PFSK-1 (cell line): ENCODE results near the gene C22orf23.

Experiments used
- REST ChIP-seq, 2 experiments: IDR thresholded peaks; 2 replicates each; pipeline versions ENCODE4 v1.6.1 to v1.8.0; 2011 to 2012; ENCODE audit warnings: low read depth in 2 of 2, low read length in 2 of 2, control low read depth in 1 of 2, inconsistent platforms in 1 of 2, mild to moderate bottlenecking in 1 of 2, moderate library complexity in 1 of 2; ENCODE audit not compliant: insufficient read depth in 1 of 2
- SIN3A ChIP-seq: IDR thresholded peaks from 2 replicates; pipeline ENCODE4 v1.6.1; 2012; ENCODE audit warnings: mild to moderate bottlenecking, low read length, moderate library complexity, borderline replicate concordance; ENCODE audit not compliant: insufficient read depth

GRCh38 chr22:37912171-37912570 is 41.2 kb downstream of the C22orf23 start:
- TF ChIP-seq REST (IDR thresholded peaks at IDR 0.05; ENCODE audit: insufficient read depth in 1 of 2, low read depth in 2 of 2, low read length in 2 of 2) (no peak), SIN3A (no peak)
